Heart left ventricle (tissue), 16 donors: ENCODE results near the gene SCFD2. TPM values are rescaled to one million over a fixed set of nuclear protein-coding genes. Genes with fewer than 3 reads are reported as not detected.
"Not testable (repeated sequence)": the region's sequence is repeated elsewhere in the genome, so short reads cannot be mapped to it uniquely, and the experiment has no call there.

Experiments
- ATAC-seq, 4 donors: fragments of 200-7000 bp; cut with Tn5 transposase; one replicate each; pipeline ENCODE4 v1.9.1; 2020 to 2022; ENCODE audit warnings: moderate library complexity in 4 of 4, mild to moderate bottlenecking in 3 of 4, moderate number of reproducible peaks in 1 of 4
- DNase-seq, 5 donors: peaks; one replicate each; pipeline ENCODE4 v3.0.0-alpha.2; 2020
- H3K27ac ChIP-seq, 12 donors: fragments of 200-600 bp; sonication (generic) in 4 of 12; one replicate each; pipeline versions ENCODE4 v1.5.0 to v1.8.0; 2016 to 2022; ENCODE audit warnings: mild to moderate bottlenecking in 2 of 12
- H3K27me3 ChIP-seq, 9 donors: fragments of 200-600 bp; sonication (generic) in 2 of 9; one replicate each; pipeline versions ENCODE4 v1.5.1 to v1.8.0; 2016 to 2022; ENCODE audit warnings: mild to moderate bottlenecking in 3 of 9
- H3K36me3 ChIP-seq, 9 donors: fragments of 200-600 bp; sonication (generic) in 2 of 9; one replicate each; pipeline versions ENCODE4 v1.5.0 to v1.8.0; 2018 to 2022; ENCODE audit warnings: mild to moderate bottlenecking in 2 of 9
- H3K4me1 ChIP-seq, 12 donors: fragments of 200-600 bp; sonication (generic) in 4 of 12; one replicate each; pipeline versions ENCODE4 v1.5.0 to v1.8.0; 2016 to 2022; ENCODE audit warnings: mild to moderate bottlenecking in 3 of 12
- H3K4me3 ChIP-seq, 12 donors: fragments of 200-600 bp; sonication (generic) in 4 of 12; one replicate each; pipeline versions ENCODE4 v1.5.0 to v1.8.0; 2017 to 2022; ENCODE audit warnings: mild to moderate bottlenecking in 9 of 12, moderate library complexity in 4 of 12
- H3K9me3 ChIP-seq, 12 donors: fragments of 200-600 bp; sonication (generic) in 4 of 12; one replicate each; pipeline versions ENCODE4 v1.5.0 to v1.8.0; 2016 to 2022; ENCODE audit warnings: mild to moderate bottlenecking in 1 of 12
- CTCF ChIP-seq, 12 donors: fragments of 200-600 bp; sonication (generic) in 4 of 12; IDR thresholded peaks; one replicate each; pipeline versions ENCODE4 v1.5.0 to v1.8.0; 2018 to 2022; ENCODE audit warnings: antibody characterized with exemption in 12 of 12, mild to moderate bottlenecking in 5 of 12
- POLR2A ChIP-seq, 2 donors: fragments of 450-650 bp; IDR thresholded peaks; one replicate each; pipeline ENCODE4 v1.6.1; 2017; ENCODE audit warnings: antibody characterized with exemption in 2 of 2, mild to moderate bottlenecking in 2 of 2, moderate library complexity in 2 of 2
- WGBS, 4 donors: extraction: QIAGEN DNeasy Blood & Tissue Kit in 2 of 4; methylation state at CpG; one replicate each; pipeline versions ENCODE4 v1.1.5 to v1.1.7; 2013 to 2018; 5-methylcytosine and 5-hydroxymethylcytosine counted together
- intact Hi-C, 10 donors: fragments of 100-400 bp; cut with DNase I; formaldehyde crosslinking; loops; one replicate each; pipeline versions ENCODE4 v1.11.1 to v1.14.2; 2022
- polyA plus RNA-seq, 2 donors: library from polyadenylated mRNA; stranded (reverse); fragments of 200-250 nt; gene quantifications; one replicate each; pipeline ENCODE4 v1.2.3, GENCODE V29; 2013
- total RNA-seq, 9 donors: library from RNA; depleted of rRNA in 2 of 9; stranded (reverse); fragments of >200 nt in 2 of 9; fragmentation: NEBNext Ultra II Directional in 3 of 9; extraction: Animal tissue kit (Norgen Biotek cat#: 25700) in 3 of 9; gene quantifications; one replicate each; pipeline versions ENCODE4 v1.1.0 to v1.2.4, GENCODE V29; 2016 to 2023
- donor health status: ischemic (EF 13 %, LVEDD 7.1; RV severe dilation, severe dysfunction).
- donor health status: healthy with polysubstance abuse.
- donor health status: DM: no; HTN: yes; CAD: no.
- donor health status: DM: no; HTN: no; CAD: no.
- donor health status: ischemic (EF 25% LVEDD 6.9; RV normal size, moderate dysfunction).
- donor health status: ischemic (EF 25% LVEDD 5.7; RV mildly dilated, moderate dysfunction).
- donor health status: healthy.
- donor health status: DM: yes; HTN: yes; CAD: no.
- donor health status: ischemic (EF 35%, LVEDD 5.7; RV mildly dilated, moderate dysfunction).
- donor health status: nonischemic (EF 11% LVEDD 7.7; RV severe dilation, severe dysfunction).
- donor health status: DM: yes; HTN: yes; CAD: no.
- donor health status: PGD.
- donor health status: ischemic (EF 29% LVEDD 5.4; RV normal size, mild dysfunction).
- donor health status: nonischemic (EF 23%, LVEDD 6.1; RV moderate dilation, normal function).

Gene SCFD2
- total and polyA plus RNA-seq, 11 donors = 3.7 to 14.0 (median 9.8) TPM

GRCh38 chr4:52836120-52836519, 529.7 kb downstream of the SCFD2 start:
- intact Hi-C loops = no loop called here
- ATAC-seq (no peak), DNase-seq (no peak)
- no peak for TF ChIP-seq CTCF (IDR thresholded peaks at IDR 0.05)
- no peak for TF ChIP-seq POLR2A (IDR thresholded peaks at IDR 0.05)
- H3K4me1 ChIP-seq = peaks cover 0 to 43% (median 27%) of the 10 kb centered on the region in 12 donors
- 86 to 88% (median 88%) methylated on average over 3 of the region's 3 CpGs for WGBS, 4 donors
- no peak overlapping the region for H3K4me3 ChIP-seq
- H3K9me3 ChIP-seq = no peaks in the 10 kb centered on the region
- no peaks in the 10 kb centered on the region for H3K36me3 ChIP-seq
- H3K27me3 ChIP-seq = no peaks in the 10 kb centered on the region
- no peak overlapping the region for H3K27ac ChIP-seq

- H3K27me3 ChIP-seq, H3K9me3 ChIP-seq, H3K4me3 ChIP-seq, DNase-seq, H3K36me3 ChIP-seq, H3K27ac ChIP-seq, intact Hi-C loops, ATAC-seq: not testable (repeated sequence)
- 90 to 95% (median 93%) methylated on average over 8 of the region's 8 CpGs for WGBS, 4 donors
- peaks cover 0 to 30% (median 18%) of the 10 kb centered on the region in 12 donors for H3K4me1 ChIP-seq
Observed at GRCh38 chr4:52834641-52835456, 531.0 kb downstream of the SCFD2 start.

DNA sequence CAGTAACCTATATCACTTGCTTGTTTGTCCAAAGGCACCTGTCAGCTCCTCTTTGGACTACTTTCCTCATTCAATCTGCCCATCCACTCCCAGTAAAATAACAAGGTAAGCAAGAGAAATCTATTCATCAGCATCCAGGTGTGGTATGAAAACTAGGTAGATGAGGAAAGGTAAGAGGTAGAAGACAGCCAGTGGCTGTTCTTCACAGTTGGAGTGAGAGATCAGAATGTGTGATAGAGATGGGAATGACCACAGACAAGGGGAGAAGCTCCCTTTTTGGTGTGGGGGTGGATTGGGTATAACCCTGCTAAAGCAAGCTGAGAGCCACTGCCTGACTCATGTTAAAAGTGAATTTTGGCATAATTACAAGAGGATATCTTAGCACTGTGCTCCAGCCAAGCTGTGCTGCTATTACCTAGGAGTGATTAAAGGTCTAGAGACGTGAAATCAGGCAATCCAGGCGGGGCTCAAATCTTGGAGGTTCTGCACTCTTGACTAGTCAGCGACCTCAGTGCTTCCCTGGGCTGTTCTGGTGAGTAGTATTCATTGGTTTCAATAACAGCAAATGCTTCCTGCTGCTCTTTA, 531.8 kb downstream of the SCFD2 start:
- Histone ChIP-seq H3K9me3 (no peaks in the 10 kb centered on the region), H3K4me1 (peaks cover 0 to 22% (median 13%) of the 10 kb centered on the region in 12 donors), H3K27ac (no peak overlapping the region), H3K36me3 (no peaks in the 10 kb centered on the region), H3K4me3 (no peak overlapping the region), H3K27me3 (no peaks in the 10 kb centered on the region)
- ATAC-seq (peak in 3 of 4 donors; percentile 21 to 48 (median 35)), DNase-seq (no peak)
- intact Hi-C loops = no loop called here
- TF ChIP-seq POLR2A (IDR thresholded peaks at IDR 0.05) (no peak), CTCF (IDR thresholded peaks at IDR 0.05) (no peak)
- 52 to 69% (median 57%) methylated on average over 3 of the region's 3 CpGs for WGBS, 4 donors

DNA sequence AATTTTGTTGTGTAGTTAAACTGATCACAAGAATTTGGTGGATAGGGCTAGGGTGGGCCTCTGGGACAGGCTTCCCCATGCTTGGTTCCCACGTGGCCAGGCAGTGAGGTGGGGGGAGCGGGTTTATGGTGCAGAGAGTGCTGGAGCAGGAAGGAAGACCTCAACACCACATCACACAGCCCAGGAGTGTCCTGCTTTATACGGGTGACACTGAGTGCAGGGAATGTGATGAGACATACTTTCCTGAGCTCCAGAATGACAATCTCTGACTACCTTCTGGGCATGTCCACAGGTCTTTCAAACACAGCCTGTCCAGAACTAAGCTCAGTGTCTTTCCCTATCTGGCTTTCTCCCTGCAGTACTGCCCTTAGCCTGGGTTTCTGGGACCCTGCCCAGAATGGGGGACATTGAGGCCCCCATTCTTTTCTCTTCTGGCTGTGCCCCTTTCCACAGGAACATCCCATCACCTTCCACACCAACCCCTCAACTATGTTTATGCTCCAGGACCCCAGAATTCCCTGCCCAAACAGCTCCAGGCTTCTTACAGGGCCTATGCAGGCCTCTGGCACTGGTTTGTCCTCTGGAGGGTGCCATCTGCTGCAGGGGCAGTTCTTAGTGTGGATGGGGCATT, 540.3 kb downstream of the SCFD2 start:
- Histone ChIP-seq H3K4me1 (peaks cover 0 to 22% (median 11%) of the 10 kb centered on the region in 12 donors), H3K27ac (peak overlapping the region in 8 of 12 donors; percentile 51 to 90 (median 74)), H3K4me3 (no peak overlapping the region), H3K36me3 (no peaks in the 10 kb centered on the region), H3K27me3 (no peaks in the 10 kb centered on the region), H3K9me3 (no peaks in the 10 kb centered on the region)
- no peak for DNase-seq
- intact Hi-C loops = no loop called here
- ATAC-seq = peak in 3 of 4 donors; percentile 9 to 39 (median 15)
- TF ChIP-seq POLR2A (IDR thresholded peaks at IDR 0.05) = no peak
- no peak for TF ChIP-seq CTCF (IDR thresholded peaks at IDR 0.05)
- WGBS, 4 donors = 39 to 57% (median 47%) methylated on average over 3 of the region's 3 CpGs
